GM23248 (cell line): ENCODE measurements around the gene ZNF853.

ENCODE experiments used
- EZH2 ChIP-seq: fragments of 200-600 bp; sonication (generic); IDR thresholded peaks from 2 replicates; pipeline ENCODE4 v1.6.1; 2018; ENCODE audit warnings: antibody characterized with exemption, mild to moderate bottlenecking; ENCODE audit not compliant: insufficient read depth, poor library complexity, severe bottlenecking
- EZH2phosphoT487 ChIP-seq: fragments of 200-600 bp; sonication (generic); IDR thresholded peaks from 2 replicates; pipeline ENCODE4 v1.6.1; 2018; ENCODE audit warnings: antibody characterized with exemption, moderate library complexity, mild to moderate bottlenecking, low read depth; ENCODE audit not compliant: insufficient read depth

- TF ChIP-seq EZH2 (no peak), EZH2phosphoT487 (no peak)
Observed at GRCh38 chr7:6607651-6608051, 7.8 kb upstream of the ZNF853 start.
